MM.1S (cell line): Measurements from ENCODE around the gene IGIP.
"Not testable (repeated sequence)": the region's sequence is repeated elsewhere in the genome, so short reads cannot be mapped to it uniquely, and the experiment has no call there.

ENCODE experiments used
- CTCF ChIP-seq: fragments of 300-600 bp; sonication (generic); IDR thresholded peaks from 2 replicates; pipeline ENCODE4 v1.5.1; 2016; ENCODE audit warnings: antibody characterized with exemption, low read length, mixed read lengths
- EZH2 ChIP-seq: fragments of 300-600 bp; sonication (generic); optimal IDR thresholded peaks from 2 replicates; pipeline ENCODE3; 2017; ENCODE audit warnings: low read depth, mild to moderate bottlenecking, antibody characterized with exemption, low read length, mixed read lengths
- EZH2phosphoT487 ChIP-seq: fragments of 300-600 bp; sonication (generic); IDR thresholded peaks from 2 replicates; pipeline ENCODE4 v1.6.1; 2018; ENCODE audit warnings: antibody characterized with exemption, low read length

- TF ChIP-seq CTCF, EZH2, EZH2phosphoT487: not testable (repeated sequence)
Measured at GRCh38 chr5:140154710-140155381, 29.1 kb downstream of the IGIP start.
